ENCODE results near the gene JSRP1. TPM values are rescaled to one million over a fixed set of nuclear protein-coding genes. Genes with fewer than 3 reads are reported as not detected.
A peak's percentile ranks its signal among the peaks of the same experiment; 100 is the strongest.

JSRP1 gene
- total and polyA plus RNA-seq, 4 donors: 0.25 to 0.45 (median 0.39) TPM; not detected in 1

DNA sequence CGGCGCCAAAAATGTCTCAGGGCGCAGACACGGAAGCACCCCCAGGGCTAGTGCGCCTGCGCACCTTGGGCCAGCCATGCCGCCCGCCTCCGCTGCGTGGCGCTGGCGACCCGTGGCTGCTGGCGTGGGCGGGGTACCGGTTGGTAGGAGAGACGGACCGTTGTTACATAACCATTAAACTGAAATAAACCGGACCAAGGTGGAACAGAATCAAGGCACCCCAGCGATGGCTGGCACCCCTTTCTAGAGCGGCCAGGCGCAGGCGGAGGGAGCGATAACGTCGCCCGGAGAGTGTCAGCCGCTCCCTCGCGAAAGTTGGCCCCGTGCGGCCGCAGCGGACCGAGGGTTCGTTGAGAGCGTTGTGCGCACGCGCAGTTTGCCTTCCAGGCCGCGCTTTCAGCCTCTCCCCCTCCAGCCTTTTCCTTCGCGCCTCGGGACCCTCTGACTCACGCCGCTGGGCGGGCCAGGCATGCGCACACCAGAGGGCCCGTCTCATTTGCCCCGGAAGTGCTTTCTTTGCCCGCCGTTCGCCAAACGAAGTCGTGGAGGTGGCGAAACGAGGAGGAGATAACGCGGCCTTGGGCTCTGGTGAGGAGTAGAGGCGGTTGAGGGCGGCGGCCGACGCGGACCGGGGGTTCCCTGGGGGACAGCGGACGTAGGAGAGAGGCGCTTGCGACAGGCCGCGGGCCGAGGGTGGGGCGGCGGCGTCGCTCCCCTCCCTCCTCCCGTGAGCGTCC is 19.7 kb downstream of the JSRP1 start, which contains the start of the genes PLEKHJ1 and SF3A2:
Gene PLEKHJ1, minus strand, starts transcription at position 16 of the 737 bp plus-strand sequence. CDS start 81 bp downstream, outside the sequence.
Gene SF3A2, plus strand, starts transcription at position 511 of the 737 bp plus-strand sequence. CDS start 6,595 bp downstream, outside the sequence.
- WGBS: under 1% methylated on average over 80 of the region's 80 CpGs

More for the DNA sequence above, 19.7 kb downstream of the JSRP1 start, which contains the start of the genes PLEKHJ1 and SF3A2:
- Histone ChIP-seq H3K9me3 (ENCODE audit: control insufficient read depth in 4 of 4, low read length in 3 of 4) (no peaks in the 10 kb centered on the region), H3K9ac (ENCODE audit: low read depth in 1 of 2, low read length in 2 of 2) (peak within 1 kb of the TSS; percentile 78 to 86), H3K36me3 (ENCODE audit: control insufficient read depth in 4 of 4, insufficient read depth in 3 of 4, low read depth in 1 of 4, low read length in 3 of 4) (peaks cover 0 to 4% (median under 1%) of the 10 kb centered on the region in 4 donors), H3K27ac (ENCODE audit: low read depth in 1 of 2, low read length in 2 of 2) (peak within 1 kb of the TSS; percentile 97 to 100), H3K4me1 (ENCODE audit: control insufficient read depth in 4 of 4, insufficient read depth in 4 of 4, low read length in 3 of 4) (peaks cover 21 to 54% (median 45%) of the 10 kb centered on the region in 4 donors), H3K4me3 (ENCODE audit: low read depth in 1 of 3, low read length in 3 of 3) (peak within 1 kb of the TSS; percentile 83 to 98 (median 89)), H3K27me3 (ENCODE audit: control insufficient read depth in 4 of 4, insufficient read depth in 4 of 4, low read length in 3 of 4) (no peaks in the 10 kb centered on the region)
- DNase-seq (ENCODE audit: low spot score): peak; percentile 99
- TF ChIP-seq GABPA (IDR thresholded peaks at IDR 0.05 in 1 of 2, conservative IDR thresholded peaks at IDR 0.05 in 1 of 2) (peak; percentile 76 to 93), RXRA (IDR thresholded peaks at IDR 0.05) (peak in 1 of 2 donors; percentile 34), YY1 (IDR thresholded peaks at IDR 0.05) (peak; percentile 69), HNF4G (IDR thresholded peaks at IDR 0.05) (no peak), ZBTB33 (IDR thresholded peaks at IDR 0.05) (peak; percentile 56), EGR1 (IDR thresholded peaks at IDR 0.05; ENCODE audit: low read depth in 2 of 2) (peak; percentile 85 to 94), TAF1 (conservative IDR thresholded peaks at IDR 0.05) (no peak), FOXA2 (IDR thresholded peaks at IDR 0.05) (peak; percentile 21), RAD21 (IDR thresholded peaks at IDR 0.05) (peak; percentile 95 to 96), MAX (IDR thresholded peaks at IDR 0.05) (peak; percentile 84), REST (IDR thresholded peaks at IDR 0.05) (no peak), SP1 (IDR thresholded peaks at IDR 0.05) (peak; percentile 46), HNF4A (conservative IDR thresholded peaks at IDR 0.05) (peak; percentile 24 to 27), JUND (IDR thresholded peaks at IDR 0.05) (peak; percentile 90 to 96), FOXA1 (IDR thresholded peaks at IDR 0.05) (no peak), NR2F2 (IDR thresholded peaks at IDR 0.05) (no peak), ATF3 (IDR thresholded peaks at IDR 0.05) (peak; percentile 59)
- TF ChIP-seq, protein P1, sequence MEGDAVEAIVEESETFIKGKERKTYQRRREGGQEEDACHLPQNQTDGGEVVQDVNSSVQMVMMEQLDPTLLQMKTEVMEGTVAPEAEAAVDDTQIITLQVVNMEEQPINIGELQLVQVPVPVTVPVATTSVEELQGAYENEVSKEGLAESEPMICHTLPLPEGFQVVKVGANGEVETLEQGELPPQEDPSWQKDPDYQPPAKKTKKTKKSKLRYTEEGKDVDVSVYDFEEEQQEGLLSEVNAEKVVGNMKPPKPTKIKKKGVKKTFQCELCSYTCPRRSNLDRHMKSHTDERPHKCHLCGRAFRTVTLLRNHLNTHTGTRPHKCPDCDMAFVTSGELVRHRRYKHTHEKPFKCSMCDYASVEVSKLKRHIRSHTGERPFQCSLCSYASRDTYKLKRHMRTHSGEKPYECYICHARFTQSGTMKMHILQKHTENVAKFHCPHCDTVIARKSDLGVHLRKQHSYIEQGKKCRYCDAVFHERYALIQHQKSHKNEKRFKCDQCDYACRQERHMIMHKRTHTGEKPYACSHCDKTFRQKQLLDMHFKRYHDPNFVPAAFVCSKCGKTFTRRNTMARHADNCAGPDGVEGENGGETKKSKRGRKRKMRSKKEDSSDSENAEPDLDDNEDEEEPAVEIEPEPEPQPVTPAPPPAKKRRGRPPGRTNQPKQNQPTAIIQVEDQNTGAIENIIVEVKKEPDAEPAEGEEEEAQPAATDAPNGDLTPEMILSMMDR (IDR thresholded peaks at IDR 0.05; ENCODE audit: low read depth, low read length, missing input control): peak; percentile 100
